Measurements from ENCODE around the gene PGAP6. TPM values are rescaled to one million over a fixed set of nuclear protein-coding genes. Genes with fewer than 3 reads are reported as not detected.

Gene PGAP6
- total and polyA plus RNA-seq, 2 of the 4 experiments (the other 2 are of a cell fraction) = 49.1 to 124 TPM

- Histone ChIP-seq H2BK20ac (ENCODE audit: low read depth, low read length) (peak within 1 kb of the TSS; percentile 75; the same call in 1 of the 2 replicates), H2AK5ac (ENCODE audit: low read depth, low read length) (peak within 1 kb of the TSS; percentile 94), H2AFZ (replicated peaks; ENCODE audit: low read length, poor library complexity) (peak within 1 kb of the TSS; percentile 98), H3K18ac (ENCODE audit: low read depth, low read length) (peak within 1 kb of the TSS; percentile 38; the same call in 1 of the 2 replicates), H2BK120ac (ENCODE audit: low read depth, low read length) (peak within 1 kb of the TSS; percentile 78), H2AK9ac (replicated peaks; ENCODE audit: low read depth, low read length, poor library complexity) (peak within 1 kb of the TSS; percentile 99), H2BK5ac (ENCODE audit: low read depth, low read length, poor library complexity, severe bottlenecking) (peak within 1 kb of the TSS; percentile 93), H3K36me3 (ENCODE audit: control insufficient read depth, insufficient read depth, low read length) (no peaks in the 10 kb centered on the region; the same call in 1 of the 2 replicates), H3K27ac (ENCODE audit: insufficient read depth, low read length) (peak within 1 kb of the TSS; percentile 69), H3K23ac (ENCODE audit: low read depth, low read length) (peak within 1 kb of the TSS; percentile 87; the same call in 1 of the 2 replicates), H3K9me1 (ENCODE audit: insufficient read depth, low read length) (peaks cover 16% of the 10 kb centered on the region), H3K9me3 (ENCODE audit: control insufficient read depth, insufficient read depth, low read length) (no peaks in the 10 kb centered on the region), H4K5ac (ENCODE audit: low read depth, low read length) (peak within 1 kb of the TSS; percentile 26; the same call in 1 of the 2 replicates), H4K8ac (ENCODE audit: low read depth in 2 of 2, low read length in 2 of 2) (peak within 1 kb of the TSS; percentile 85 to 90), H3K14ac (replicated peaks; ENCODE audit: low read depth, low read length) (peak within 1 kb of the TSS; percentile 78), H3K9ac (ENCODE audit: low read depth, low read length) (peak within 1 kb of the TSS; percentile 58), H3K27me3 (ENCODE audit: control insufficient read depth, insufficient read depth, low read length) (no peaks in the 10 kb centered on the region), H2BK15ac (ENCODE audit: low read depth, low read length) (peak within 1 kb of the TSS; percentile 52; the same call in 2 of the 3 replicates), H3K4me3 (ENCODE audit: insufficient read depth, low read depth, low read length) (peak within 1 kb of the TSS; percentile 65), H3K56ac (ENCODE audit: extremely low read depth, insufficient read depth, low read length) (peak within 1 kb of the TSS; percentile 37), H3K4me1 (ENCODE audit: control insufficient read depth, insufficient read depth, low read length) (peaks cover 13% of the 10 kb centered on the region), H3K4ac (ENCODE audit: low read depth, low read length) (peak within 1 kb of the TSS; percentile 88), H4K91ac (ENCODE audit: insufficient read depth, low read depth, low read length) (peak within 1 kb of the TSS; percentile 74), H4K20me1 (ENCODE audit: insufficient read depth, low read length) (peaks cover 28% of the 10 kb centered on the region), H3K4me2 (ENCODE audit: low read depth, low read length) (peak within 1 kb of the TSS; percentile 88), H3K79me1 (ENCODE audit: low read depth in 1 of 2, low read length in 2 of 2) (peaks cover 19 to 44% of the 10 kb centered on the region in 2 experiments)
- dilution Hi-C loops (cut with HindIII; ENCODE audit: low sequenced_read_pairs, unreplicated experiment) (no loop called here), in situ Hi-C loops (cut with MboI; ENCODE audit: low sequenced_read_pairs) (no loop called here), intact Hi-C loops (cut with micrococcal nuclease) (loop anchor here (2.0 kb wide), 2 partner anchors 70 to 102 kb away; partner anchors contain the start of gene CAPN15)
- POLR2A ChIA-PET (ENCODE audit: unreplicated experiment) = no interaction called here
- BruUV-seq (replicated peaks) = no TSS peak
- peak; percentile 86 for ATAC-seq (ENCODE audit: low read depth)
- CTCF ChIA-PET = interaction anchor here (0.5 kb wide), 1 partner anchor 175 kb away, joined by 3 read pairs; no protein-coding TSS in a partner anchor
- peak; percentile 48; the same call in 1 of the 2 replicates for TF ChIP-seq MXI1 (IDR thresholded peaks at IDR 0.05; ENCODE audit: borderline replicate concordance, low read depth, low read length)
- peak; percentile 62 for TF ChIP-seq POLR2A (IDR thresholded peaks at IDR 0.05; ENCODE audit: low read depth, low read length)
- TF ChIP-seq MAZ (IDR thresholded peaks at IDR 0.05; ENCODE audit: borderline replicate concordance, low read depth, low read length) = peak; percentile 69; the same call in 1 of the 2 replicates
- TF ChIP-seq USF2 (IDR thresholded peaks at IDR 0.05; ENCODE audit: low read depth, low read length) = no peak
- TF ChIP-seq CTCF (conservative IDR thresholded peaks at IDR 0.05; ENCODE audit: low read depth, low read length) = peak; percentile 10; the same call in 1 of the 2 replicates
- no peak for TF ChIP-seq FOS (IDR thresholded peaks at IDR 0.05; ENCODE audit: low read depth, low read length)
- no peak; the same call in 1 of the 2 replicates for TF ChIP-seq CHD1 (IDR thresholded peaks at IDR 0.05; ENCODE audit: low read depth, low read length)
- TF ChIP-seq BHLHE40 (IDR thresholded peaks at IDR 0.05; ENCODE audit: low read depth, low read length) = peak; percentile 24; the same call in 1 of the 2 replicates
- peak; percentile 77 for DNase-seq
- WGBS, 2 experiments (ENCODE audit: extremely low coverage in 2 of 2, insufficient read length in 1 of 2) = 1% methylated on average over 28 of the region's 77 CpGs; no CpG with 5 or more reads in 1 of the 2 experiments
These were observed 43.4 kb upstream of the PGAP6 start, which contains the start of gene RAB11FIP3 for GRCh38 chr16:425082-425718. RAB11FIP3 (plus strand) TSS chr16:425649; CDS start chr16:426007, 358 bp downstream.
